Measurements from ENCODE around the gene MAN1A1.

DNA sequence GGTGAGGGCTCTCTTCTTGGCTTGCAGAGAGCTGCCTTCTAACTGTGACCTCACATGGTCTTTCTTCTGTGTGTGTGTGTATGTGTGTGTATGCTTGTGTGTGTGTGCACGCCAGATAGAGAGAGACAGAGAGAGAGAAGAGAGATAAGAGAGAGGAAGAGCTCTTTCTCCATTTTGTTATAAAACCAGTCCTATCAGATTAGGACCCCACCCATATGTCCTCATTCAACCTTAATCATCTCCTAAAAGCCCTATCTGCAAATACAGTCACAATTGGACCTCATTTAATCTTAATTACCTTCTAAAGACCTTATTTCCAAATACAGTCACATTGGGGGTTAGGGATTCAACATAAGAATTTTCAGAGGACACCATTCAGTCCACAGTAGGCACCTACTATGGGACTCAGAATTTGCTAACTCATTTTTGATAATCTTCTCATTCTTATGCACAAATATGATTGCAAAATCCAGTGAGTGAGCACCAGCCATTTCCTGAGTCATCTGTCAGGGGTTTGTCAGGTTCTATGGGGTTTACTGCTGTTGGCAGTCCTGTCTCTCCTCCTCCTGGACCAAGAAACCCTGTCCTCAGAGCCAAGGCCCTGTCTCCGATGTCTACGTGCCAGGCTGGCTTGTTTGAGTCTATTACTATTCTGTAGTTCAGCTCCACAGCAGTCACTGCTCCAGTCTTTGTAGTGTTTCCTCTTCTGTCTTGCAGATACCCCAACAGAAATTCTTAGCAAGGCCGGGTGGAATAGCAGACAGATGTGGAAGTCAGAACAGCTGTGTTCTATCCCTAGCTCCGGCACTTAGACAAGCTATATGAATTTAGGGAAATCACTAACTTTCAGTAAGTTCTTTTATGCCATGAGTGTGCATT is 212.1 kb downstream of the MAN1A1 start:
- TF ChIP-seq POLR2A (IDR thresholded peaks at IDR 0.05; ENCODE audit: low read length): no peak
- peak; percentile 55 for TF ChIP-seq GATA1 (IDR thresholded peaks at IDR 0.05; ENCODE audit: low read depth, low read length)

Measured in erythroblast (primary cell).